Panc1 (cell line): Measurements from ENCODE around the gene PLXNA2. TPM values are rescaled to one million over a fixed set of nuclear protein-coding genes. Genes with fewer than 3 reads are reported as not detected.

Experiments
- ATAC-seq: fragments of 200-7000 bp; cut with Tn5 transposase; 2 replicates; pipeline ENCODE4 v1.9.1; 2020; ENCODE audit warnings: mild to moderate bottlenecking, moderate library complexity
- BruUV-seq: library from RNA; stranded (reverse); fragments of 400-500 nt; replicated peaks from 2 replicates; lab custom pipeline; 2021; lab: Mats Ljungman, UMichigan
- CTCF ChIA-PET: fragments of 300-600 bp; sonication (Branson Sonifier 250); formaldehyde crosslinking; loops from one replicate; lab custom pipeline; 2022; ENCODE audit warnings: antibody characterized with exemption; lab: Charles Lee
- POLR2A ChIA-PET: fragments of 300-600 bp; sonication (Branson Sonifier 250); formaldehyde crosslinking; loops from one replicate; lab custom pipeline; 2022; ENCODE audit warnings: antibody characterized with exemption; lab: Charles Lee
- DNase-seq: peaks from one replicate; pipeline ENCODE4 v3.0.0-alpha.2; 2010; ENCODE audit warnings: low read depth, low spot score
- H3K27ac ChIP-seq: 2 replicates; pipeline ENCODE4 v1.5.1; 2011; ENCODE audit warnings: mild to moderate bottlenecking, low read length, inconsistent platforms
- H3K27me3 ChIP-seq: fragments of 200-500 bp; sonication (Bioruptor generic); 2 replicates; pipeline ENCODE4 v1.6.0; 2014; ENCODE audit warnings: low read length, inconsistent platforms; ENCODE audit not compliant: control insufficient read depth, insufficient read depth
- H3K36me3 ChIP-seq: fragments of 200-500 bp; sonication (Bioruptor generic); 2 replicates; pipeline ENCODE4 v1.5.1; 2014; ENCODE audit warnings: inconsistent platforms, mild to moderate bottlenecking, low read length, moderate library complexity; ENCODE audit not compliant: control insufficient read depth, insufficient read depth
- H3K4me1 ChIP-seq: 2 replicates; pipeline ENCODE4 v1.5.1; 2011; ENCODE audit warnings: inconsistent platforms, mild to moderate bottlenecking, low read length, moderate library complexity; ENCODE audit not compliant: control insufficient read depth, insufficient read depth
- H3K4me3 ChIP-seq, 2 experiments: 2 replicates each; pipeline ENCODE4 v1.5.1; 2011 to 2012; ENCODE audit warnings: low read depth in 2 of 2, low read length in 2 of 2, mild to moderate bottlenecking in 2 of 2, inconsistent platforms in 1 of 2, moderate library complexity in 1 of 2
- H3K9me3 ChIP-seq: fragments of 200-500 bp; sonication (Bioruptor generic); 2 replicates; pipeline ENCODE4 v1.5.1; 2014; ENCODE audit warnings: low read depth, mild to moderate bottlenecking, inconsistent platforms, low read length, moderate library complexity; ENCODE audit not compliant: control insufficient read depth, insufficient read depth
- CTCF ChIP-seq: fragments of 450-650 bp; IDR thresholded peaks from 2 replicates; pipeline ENCODE4 v1.5.1; 2017; ENCODE audit warnings: mild to moderate bottlenecking
- POLR2AphosphoS5 ChIP-seq: IDR thresholded peaks from 2 replicates; pipeline ENCODE4 v1.6.1; 2012; ENCODE audit warnings: mild to moderate bottlenecking, low read depth, low read length, moderate library complexity
- REST ChIP-seq, 2 experiments: IDR thresholded peaks; 2 replicates each; pipeline ENCODE4 v1.6.1; 2011 to 2012; ENCODE audit warnings: low read depth in 2 of 2, control low read depth in 1 of 2, low read length in 1 of 2, mild to moderate bottlenecking in 1 of 2, moderate library complexity in 1 of 2; ENCODE audit not compliant: insufficient read depth in 1 of 2
- SIN3A ChIP-seq: IDR thresholded peaks from 2 replicates; pipeline ENCODE4 v1.6.1; 2012; ENCODE audit warnings: low read depth, mild to moderate bottlenecking, low read length, moderate library complexity, borderline replicate concordance; ENCODE audit not compliant: insufficient read depth
- TCF7L2 ChIP-seq: IDR thresholded peaks from 2 replicates; pipeline ENCODE4 v1.6.1; 2011; ENCODE audit warnings: mild to moderate bottlenecking, low read depth, low read length, inconsistent platforms
- in situ Hi-C: cut with HindIII; loops from 2 replicates; pipeline ENCODE4 v1.10.0; 2016; ENCODE audit warnings: low sequenced_read_pairs, low pct_unique_long_range_greater_than_20kb
- intact Hi-C: fragments of 100-400 bp; cut with micrococcal nuclease; formaldehyde crosslinking; loops from one replicate; pipeline ENCODE4 v1.10.0; 2022; ENCODE audit not compliant: unreplicated experiment
- total RNA-seq: library from RNA; stranded (reverse); gene quantifications from one replicate; pipeline ENCODE4 v1.2.1, GENCODE V29; 2021; ENCODE audit not compliant: unreplicated experiment

The PLXNA2 gene
- total RNA-seq, 1 experiment from 2014 or later = 0.98 TPM

DNA sequence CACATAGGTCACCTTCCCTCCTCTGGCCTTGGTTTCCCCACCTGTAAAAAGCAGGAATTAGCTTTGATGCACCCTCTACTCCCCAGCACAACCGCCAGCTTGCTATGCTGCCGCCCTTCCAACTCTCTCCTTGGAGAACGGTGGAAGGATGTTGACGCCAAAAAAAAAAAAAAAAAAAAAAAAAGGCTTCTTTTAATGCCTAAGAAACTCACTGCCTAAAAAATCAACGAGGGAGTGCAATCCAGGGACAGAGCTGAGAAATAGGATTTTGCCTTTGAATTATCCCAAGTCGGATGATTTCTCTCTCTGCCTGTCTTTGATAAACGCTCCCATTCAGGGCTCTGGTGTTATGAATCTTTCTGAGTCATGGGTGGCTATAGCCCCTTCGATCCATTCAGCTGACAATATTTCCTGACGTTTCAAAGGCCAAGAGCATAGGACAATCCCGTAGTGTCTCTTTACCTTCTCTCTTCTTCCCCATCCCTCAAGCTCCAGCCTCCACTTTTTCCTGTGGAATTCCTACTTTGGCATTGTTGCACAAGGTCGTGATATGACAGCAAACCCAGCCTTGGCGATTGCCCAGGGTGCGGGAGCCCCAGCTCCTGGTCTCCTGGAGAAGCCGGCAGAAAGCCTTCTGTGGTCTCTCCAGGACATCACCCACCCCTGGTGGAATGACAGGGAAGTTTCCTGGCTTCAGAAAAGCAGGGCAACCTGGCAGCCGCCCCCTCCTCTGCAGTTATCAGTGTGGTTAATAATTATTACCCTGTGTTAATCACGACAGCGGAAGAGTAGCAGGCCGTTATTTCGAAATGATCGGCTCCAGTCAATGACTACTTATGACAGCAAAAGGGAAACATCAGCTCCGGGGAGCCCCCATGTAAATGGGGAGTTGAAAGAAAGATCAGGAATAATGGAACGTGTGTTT is 8.0 kb upstream of the PLXNA2 start:
- TF ChIP-seq POLR2AphosphoS5 = no peak
- peak; percentile 56 for TF ChIP-seq CTCF
- no peak for TF ChIP-seq REST (IDR thresholded peaks at IDR 0.05; ENCODE audit: insufficient read depth in 1 of 2, low read depth in 2 of 2, low read length in 1 of 2)
- intact Hi-C loops (no loop called here), in situ Hi-C loops (no loop called here)
- BruUV-seq = no TSS peak
- no peaks in the 10 kb centered on the region for H3K4me1 ChIP-seq
- peak; percentile 58; the same call in 1 of the 2 replicates for ATAC-seq
- no peak for DNase-seq
- no peaks in the 10 kb centered on the region for H3K36me3 ChIP-seq
- H3K27ac ChIP-seq = no peak overlapping the region
- no peaks in the 10 kb centered on the region; the same call in 1 of the 2 replicates for H3K27me3 ChIP-seq
- H3K9me3 ChIP-seq = no peaks in the 10 kb centered on the region
- POLR2A ChIA-PET = no interaction called here
- no peak overlapping the region for H3K4me3 ChIP-seq
- CTCF ChIA-PET = interaction anchor here (0.6 to 0.7 kb wide), 2 partner anchors 167 to 952 kb away, joined by 4 to 6 read pairs; no protein-coding TSS in a partner anchor

DNA sequence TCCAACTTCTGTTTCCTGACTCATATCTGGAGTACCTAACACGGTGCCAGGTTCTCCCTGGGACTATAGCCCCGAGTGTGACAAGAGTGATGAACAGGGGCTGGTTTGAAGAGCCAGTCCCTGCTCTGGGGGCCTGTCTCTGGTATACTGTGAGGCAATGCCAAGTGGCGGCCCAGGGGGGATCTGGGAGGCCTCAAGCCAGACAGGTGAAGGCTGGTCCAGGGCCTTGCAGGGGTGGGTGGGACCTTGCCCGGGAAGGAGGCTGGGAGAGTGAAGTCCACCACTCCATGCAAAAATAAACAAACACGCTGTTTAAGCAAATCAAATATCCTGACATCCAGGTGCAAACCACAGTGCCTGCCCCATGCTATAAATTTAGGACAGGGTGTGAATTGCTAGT is 6.8 kb upstream of the PLXNA2 start:
- no peaks in the 10 kb centered on the region for H3K4me1 ChIP-seq
- intact Hi-C loops (no loop called here), in situ Hi-C loops (no loop called here)
- ChIA-PET CTCF (interaction anchor here (0.6 kb wide), 1 partner anchor 30 kb away, joined by 8 read pairs; no protein-coding TSS in a partner anchor), POLR2A (no interaction called here)
- no peaks in the 10 kb centered on the region for H3K36me3 ChIP-seq
- no peaks in the 10 kb centered on the region for H3K9me3 ChIP-seq
- peaks cover 6% of the 10 kb centered on the region; the same call in 1 of the 2 replicates for H3K27me3 ChIP-seq
- no TSS peak for BruUV-seq
- TF ChIP-seq SIN3A (no peak), CTCF (no peak), POLR2AphosphoS5 (no peak), TCF7L2 (no peak), REST (IDR thresholded peaks at IDR 0.05; ENCODE audit: insufficient read depth in 1 of 2, low read depth in 2 of 2, low read length in 1 of 2) (no peak)
- ATAC-seq = no peak
- no peak overlapping the region for H3K27ac ChIP-seq
- no peak for DNase-seq
- no peak overlapping the region for H3K4me3 ChIP-seq
